GM12865 (cell line): ENCODE results near the gene ABHD15.

Source experiments
- DNase-seq: peaks from one replicate; pipeline ENCODE4 v3.0.0; 2010; ENCODE audit warnings: low read depth
- H3K4me3 ChIP-seq: 2 replicates; pipeline ENCODE4 v1.5.1; 2011; ENCODE audit warnings: mild to moderate bottlenecking, low read depth, low read length, control low read depth
- CTCF ChIP-seq: IDR thresholded peaks from 2 replicates; pipeline ENCODE4 v1.5.1; 2011; ENCODE audit warnings: low read length, control low read depth, low read depth, inconsistent platforms; ENCODE audit not compliant: insufficient read depth; ENCODE audit errors: missing control alignments

Gene ABHD15

GRCh38 chr17:29569245-29569950 lies 2.6 kb upstream of the ABHD15 start:
- peak overlapping the region; percentile 61 for H3K4me3 ChIP-seq
- no peak for DNase-seq
- TF ChIP-seq CTCF = no peak

- TF ChIP-seq CTCF = no peak
- peak within 1 kb of the TSS; percentile 85 for H3K4me3 ChIP-seq
- peak; percentile 93 for DNase-seq
Observed at GRCh38 chr17:29568331-29569244, 1.8 kb upstream of the ABHD15 start, which contains the start of gene TP53I13. TSS of gene TP53I13 (plus strand) at chr17:29568701. CDS start at chr17:29568759, 58 bp downstream.

- peak overlapping the region; percentile 85 for H3K4me3 ChIP-seq
- peak; percentile 59 for TF ChIP-seq CTCF
- DNase-seq = peak; percentile 89
Observed at GRCh38 chr17:29567554-29568330, 905 bp upstream of the ABHD15 start.

DNA sequence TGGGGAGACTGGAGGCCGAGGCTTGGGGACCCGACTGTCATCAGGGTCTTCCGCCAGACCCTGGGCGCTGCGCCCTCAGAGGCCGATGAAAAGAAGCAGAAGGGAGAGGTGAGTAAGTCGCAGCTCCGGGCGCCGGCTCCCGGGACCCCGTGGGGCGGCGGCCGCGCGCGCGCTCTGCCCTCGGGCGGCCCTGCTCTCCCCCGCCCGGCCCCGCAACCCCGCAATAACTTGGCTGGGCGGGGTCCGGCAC lies 392 bp upstream of the ABHD15 start:
- no peak for DNase-seq
- H3K4me3 ChIP-seq = peak overlapping the region; percentile 85
- no peak for TF ChIP-seq CTCF

- peak; percentile 83 for DNase-seq
- TF ChIP-seq CTCF = no peak
- peak overlapping the region; percentile 72 for H3K4me3 ChIP-seq
Observed at GRCh38 chr17:29565643-29566472, 979 bp downstream of the ABHD15 start.

- no peak for TF ChIP-seq CTCF
- no peak overlapping the region for H3K4me3 ChIP-seq
- no peak for DNase-seq
Observed at GRCh38 chr17:29563816-29564215, 3.0 kb downstream of the ABHD15 start.
